Right lung (tissue), 5 donors: Measurements from ENCODE around the gene HEPHL1. TPM values are rescaled to one million over a fixed set of nuclear protein-coding genes. Genes with fewer than 3 reads are reported as not detected.
"Not testable (repeated sequence)": the region's sequence is repeated elsewhere in the genome, so short reads cannot be mapped to it uniquely, and the experiment has no call there.

Source experiments
- DNase-seq, 2 donors: peaks; one replicate each; pipeline ENCODE4 v3.0.0-alpha.2; 2013
- polyA plus RNA-seq, 5 donors: library from polyadenylated mRNA; unstranded; fragments of 120-200 nt; gene quantifications; one replicate each; pipeline versions ENCODE4 v1.2.1 to v1.2.3, GENCODE V29; 2013; ENCODE audit warnings: inconsistent platforms in 1 of 5, low replicate concordance in 1 of 5; ENCODE audit not compliant: insufficient read length in 5 of 5, insufficient read depth in 1 of 5

HEPHL1 gene
- polyA plus RNA-seq, 5 donors = 0.06 to 0.20 (median 0.19) TPM; not detected in 2

- no peak for DNase-seq
These were observed 68.2 kb downstream of the HEPHL1 start for GRCh38 chr11:94089341-94089740.

- DNase-seq = no peak
These were observed 69.2 kb downstream of the HEPHL1 start for GRCh38 chr11:94090401-94090800.

DNA sequence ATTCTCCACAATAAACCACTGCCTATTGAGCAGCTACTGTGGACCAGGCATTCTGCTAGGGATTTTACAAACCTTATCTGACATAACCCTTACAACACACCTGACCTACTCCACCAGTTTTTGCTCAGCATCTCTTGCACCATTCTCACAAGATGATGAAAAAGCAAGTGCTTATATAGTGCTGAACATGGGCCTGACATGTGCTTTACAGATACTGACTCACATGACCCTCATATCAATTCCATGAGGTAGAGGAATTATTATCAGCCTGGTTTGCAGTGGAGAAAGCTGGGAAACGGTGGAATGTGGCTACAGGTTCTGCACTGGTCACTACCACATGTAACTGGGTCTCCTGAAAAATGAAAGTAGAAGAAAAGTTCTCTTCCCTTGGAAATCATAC, 69.9 kb downstream of the HEPHL1 start:
- DNase-seq = no peak

GRCh38 chr11:94100253-94100652, 79.1 kb downstream of the HEPHL1 start:
- DNase-seq = no peak

DNA sequence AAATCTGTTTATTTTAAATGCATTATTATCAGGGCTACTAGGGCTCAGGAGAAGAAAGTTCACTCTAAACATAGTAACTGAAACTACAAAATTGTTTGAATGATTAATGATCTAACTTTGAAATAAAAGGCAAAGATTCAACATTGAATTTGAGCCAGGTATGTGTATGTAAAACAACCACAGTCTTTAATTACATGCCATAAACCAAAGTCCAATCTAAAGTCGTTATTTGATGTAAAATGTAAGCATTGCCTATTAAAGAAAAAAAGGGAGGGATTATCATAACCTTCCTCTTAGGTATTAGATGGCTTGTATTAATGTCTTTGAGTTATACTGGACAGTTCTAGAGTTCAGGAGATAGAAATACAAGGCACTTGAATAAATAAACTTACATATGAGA, 82.3 kb downstream of the HEPHL1 start:
- DNase-seq = no peak

GRCh38 chr11:94104734-94105133, 83.6 kb downstream of the HEPHL1 start:
- DNase-seq = no peak

DNA sequence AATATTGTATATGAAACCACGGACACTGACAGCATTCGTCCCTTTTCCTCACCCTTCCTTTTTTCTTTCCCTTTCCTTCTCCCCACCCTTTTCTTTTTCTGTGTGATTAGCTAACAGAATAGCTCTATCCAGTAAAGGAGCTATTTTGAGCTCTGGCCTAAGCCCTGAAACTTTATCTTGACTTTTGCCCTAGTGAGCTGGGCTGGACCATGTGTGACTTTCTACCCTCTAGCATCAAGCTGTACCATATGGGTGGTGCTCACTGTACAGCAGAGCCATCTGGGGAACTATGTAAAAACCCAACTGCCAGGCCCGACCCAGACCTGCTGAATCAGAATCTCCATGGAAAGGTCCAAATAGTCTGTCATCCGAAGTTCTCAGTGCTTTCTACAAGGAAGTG, 85.6 kb downstream of the HEPHL1 start:
- DNase-seq = no peak

DNA sequence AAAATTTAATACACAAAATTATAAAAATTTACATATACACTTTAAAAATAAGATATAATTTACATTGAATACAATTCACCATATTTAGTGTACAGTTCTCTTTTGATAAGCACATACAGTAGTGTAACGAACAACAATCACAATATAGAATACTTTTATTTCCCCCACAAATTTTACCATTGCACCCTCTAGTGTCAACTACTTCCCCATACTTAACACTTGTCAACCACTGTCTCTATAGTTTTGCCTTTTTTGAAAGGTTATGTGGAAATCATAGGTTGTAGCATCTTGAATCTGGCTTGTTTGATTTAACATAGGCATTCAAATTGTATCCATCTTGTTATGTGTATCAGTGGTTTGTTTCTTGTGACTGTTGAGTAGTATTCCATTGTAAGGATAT, 86.2 kb downstream of the HEPHL1 start:
- DNase-seq = no peak

DNA sequence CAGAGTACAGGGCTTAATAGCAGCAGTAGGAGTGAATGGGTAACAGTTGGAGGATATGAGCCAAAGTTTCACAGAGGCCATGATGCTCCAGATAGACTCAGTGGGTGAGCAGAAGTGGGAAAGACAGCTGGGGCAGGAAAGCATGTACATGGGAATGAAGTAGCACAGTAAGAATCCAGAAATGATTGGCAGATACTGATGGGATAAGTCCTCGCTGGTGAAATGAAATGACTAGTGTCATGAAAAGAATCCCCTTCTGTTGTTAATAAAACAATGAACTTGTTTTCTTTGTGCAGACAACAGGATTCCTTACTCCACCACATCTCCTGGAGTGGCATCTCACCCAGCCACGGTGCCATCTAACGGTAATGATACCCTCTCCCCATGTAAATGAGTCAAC, 90.1 kb downstream of the HEPHL1 start:
- no peak for DNase-seq

- no peak for DNase-seq
These were observed 90.5 kb downstream of the HEPHL1 start for GRCh38 chr11:94111660-94112059.

GRCh38 chr11:94112206-94112953, 91.2 kb downstream of the HEPHL1 start:
- DNase-seq = no peak

GRCh38 chr11:94117197-94117574, 96.0 kb downstream of the HEPHL1 start:
- DNase-seq = no peak

DNA sequence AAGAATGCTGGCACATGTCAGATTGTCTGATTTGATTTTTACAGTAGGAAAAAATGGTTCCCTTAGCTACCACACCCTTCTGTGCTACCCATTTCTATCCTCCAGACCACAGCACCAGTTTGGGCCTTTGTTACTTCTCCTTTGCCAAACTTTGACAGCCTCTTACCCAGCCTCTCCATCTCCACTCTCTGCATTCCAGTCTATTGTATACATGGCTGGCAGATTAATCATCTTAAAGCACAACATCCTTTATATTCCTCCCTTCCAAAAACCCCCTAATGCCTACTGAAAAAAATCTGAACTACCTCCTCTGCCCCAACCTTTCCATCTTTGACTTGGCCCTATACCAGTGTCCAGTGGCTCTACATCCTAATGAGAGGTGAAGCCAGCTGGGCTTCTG, 96.7 kb downstream of the HEPHL1 start:
- DNase-seq = no peak

- DNase-seq = not testable (repeated sequence)
These were observed 98.5 kb downstream of the HEPHL1 start for GRCh38 chr11:94119676-94120075.

- DNase-seq = not testable (repeated sequence)
These were observed 99.4 kb downstream of the HEPHL1 start for GRCh38 chr11:94120516-94120915.

- DNase-seq = no peak
These were observed 99.8 kb downstream of the HEPHL1 start for GRCh38 chr11:94120946-94121345.

DNA sequence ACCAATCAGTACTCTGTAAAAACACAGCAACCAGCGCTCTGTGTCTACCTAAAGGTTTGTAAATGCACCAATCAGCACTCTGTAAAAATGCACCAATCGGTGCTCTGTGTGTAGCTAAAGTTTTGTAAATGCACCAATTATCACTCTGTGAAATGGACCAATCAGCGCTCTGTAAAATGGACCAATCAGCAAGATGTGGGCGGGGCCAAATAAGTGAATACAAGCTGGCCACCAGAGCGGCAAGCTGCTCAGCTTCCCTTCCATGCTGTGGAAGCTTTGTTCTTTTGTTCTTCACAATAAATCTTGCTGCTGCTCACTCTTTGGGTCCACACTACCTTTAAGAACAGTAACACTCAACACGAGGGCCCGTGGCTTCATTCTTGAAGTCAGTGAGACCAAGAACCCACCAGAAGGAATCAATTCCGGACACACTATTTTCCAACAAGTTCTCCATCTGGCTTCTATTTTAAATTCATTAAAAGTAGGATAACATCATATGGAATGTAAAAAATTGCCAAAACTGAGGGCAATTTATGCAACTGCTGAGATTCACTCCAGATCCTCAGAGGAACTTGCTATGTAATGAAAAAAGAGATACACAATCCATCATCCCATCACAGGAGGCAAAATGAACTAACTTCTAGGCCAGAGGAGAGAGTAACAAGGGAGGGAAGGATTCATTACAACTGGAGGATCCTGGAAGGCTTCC, 104.4 kb downstream of the HEPHL1 start:
- DNase-seq = peak in 1 of 2 donors; percentile 32

DNA sequence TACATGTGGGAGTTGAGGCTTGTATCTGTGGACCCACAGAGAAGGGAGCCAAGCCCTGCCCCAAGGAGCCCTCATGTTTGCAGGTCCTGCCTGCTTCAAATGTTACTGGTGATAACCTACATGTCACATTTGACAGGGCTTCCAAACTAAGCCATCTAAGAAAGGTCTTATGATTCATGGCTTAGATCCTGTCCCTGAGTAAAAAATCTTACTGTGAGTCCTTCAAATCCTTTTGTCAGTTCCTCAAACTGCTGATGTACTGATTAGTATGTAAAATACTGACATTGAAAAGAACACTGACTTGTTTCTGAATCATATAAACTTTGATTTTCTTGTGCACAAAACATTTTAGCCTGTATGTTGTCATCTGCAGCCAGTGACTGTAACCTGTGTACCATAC, 106.5 kb downstream of the HEPHL1 start:
- no peak for DNase-seq

DNA sequence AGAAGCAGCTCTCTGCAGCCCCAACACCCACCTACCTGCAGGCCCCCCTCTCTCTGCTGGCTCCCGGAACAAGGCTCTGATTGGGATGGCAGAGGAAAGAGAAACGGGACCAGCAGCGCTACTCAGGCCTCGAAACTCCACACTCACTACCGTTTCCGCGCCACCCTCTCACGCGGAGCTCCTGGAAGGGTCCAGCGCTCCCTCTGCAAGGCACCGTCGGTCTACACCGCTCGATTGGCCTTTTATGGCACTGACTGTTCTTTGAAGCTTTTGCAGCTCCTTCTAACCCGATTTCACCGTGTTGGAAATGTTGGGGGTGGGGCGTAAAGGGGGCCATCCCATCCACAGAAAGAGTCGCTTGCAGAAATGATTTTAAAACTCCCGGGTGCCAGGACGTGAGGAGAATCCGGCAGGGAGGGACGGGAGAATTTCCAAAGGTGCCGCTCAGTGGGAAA, 107.2 kb downstream of the HEPHL1 start:
- no peak for DNase-seq

DNA sequence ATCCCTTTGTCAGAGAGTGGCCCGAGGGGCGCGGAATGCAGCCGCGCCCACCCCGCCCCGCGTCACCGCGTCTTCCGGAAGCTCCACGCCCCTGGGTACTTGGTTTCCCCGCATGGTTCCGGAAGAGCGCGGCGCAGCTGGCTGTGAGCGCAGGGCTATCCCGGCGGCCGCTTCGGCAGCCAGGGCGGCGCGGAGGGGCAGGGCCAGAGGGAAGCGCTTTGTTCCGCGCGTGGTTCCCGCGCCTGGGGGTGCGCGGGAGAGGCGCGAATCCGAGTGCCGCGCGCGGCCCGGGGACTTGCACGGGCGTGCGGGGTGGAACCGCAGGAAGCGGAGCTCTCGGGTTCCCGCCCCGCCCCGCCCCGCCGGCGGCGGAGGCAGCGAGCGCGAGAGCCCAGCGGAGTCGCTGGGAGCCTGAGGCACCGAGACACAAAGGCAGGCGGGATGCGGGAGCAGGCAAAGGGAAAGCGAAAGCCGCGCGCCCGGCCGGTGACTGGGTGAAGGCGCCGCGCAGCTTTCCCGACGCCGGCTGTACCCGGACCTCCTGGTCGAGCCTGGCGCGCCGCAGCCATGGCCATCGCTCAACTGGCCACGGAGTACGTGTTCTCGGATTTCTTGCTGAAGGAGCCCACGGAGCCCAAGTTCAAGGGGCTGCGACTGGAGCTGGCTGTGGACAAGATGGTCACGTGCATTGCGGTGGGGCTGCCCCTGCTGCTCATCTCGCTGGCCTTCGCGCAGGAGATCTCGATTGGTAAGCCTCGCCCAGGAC, 107.8 kb downstream of the HEPHL1 start, which contains the start of gene PANX1:
PANX1 (plus strand) TSS at position 96 of the 766 bp plus-strand sequence; CDS start at position 568, 472 bp downstream.
- DNase-seq = peak; percentile 86 to 89

DNA sequence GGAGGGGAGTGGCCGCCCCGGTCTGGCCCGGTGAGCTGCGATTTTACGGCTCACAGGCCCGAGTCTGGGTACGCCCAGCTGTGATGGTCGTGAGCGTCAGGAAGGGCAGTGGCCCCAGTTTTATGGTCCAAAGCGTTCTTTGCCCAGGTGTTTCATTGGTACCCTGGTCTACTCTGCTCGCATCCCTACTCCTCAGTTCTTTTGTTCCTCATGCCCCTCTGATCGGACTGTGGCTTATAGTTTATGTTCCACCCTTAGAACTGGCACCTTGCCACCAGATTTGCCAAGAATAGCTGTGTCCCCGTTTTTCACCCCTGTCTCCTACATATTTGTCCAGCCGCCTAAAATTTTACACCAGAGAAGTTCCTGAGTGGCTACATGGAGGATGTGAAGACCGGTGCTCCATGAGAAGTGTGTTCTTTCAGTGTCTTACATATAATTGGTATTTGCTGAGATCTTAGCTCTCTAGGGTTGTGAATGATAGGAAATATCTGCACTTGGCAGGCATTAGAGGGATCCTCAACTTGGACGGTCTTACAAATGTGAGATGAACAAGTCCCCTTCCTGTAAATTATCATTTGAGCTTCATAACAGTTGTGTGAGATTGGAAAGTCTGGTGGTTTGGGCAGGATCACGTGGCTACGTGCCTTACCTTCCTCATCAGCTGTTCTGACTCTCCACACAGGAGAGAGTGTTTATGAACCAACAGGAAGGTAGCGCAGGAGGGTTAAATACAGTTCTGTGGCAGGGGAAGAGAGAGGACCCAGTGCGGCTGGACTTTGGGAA, 108.6 kb downstream of the HEPHL1 start:
- peak in 1 of 2 donors; percentile 63 for DNase-seq
